ENCODE data around the gene HHIP. TPM values are rescaled to one million over a fixed set of nuclear protein-coding genes. Genes with fewer than 3 reads are reported as not detected.

Gene HHIP
- total RNA-seq, result 33.3 TPM

GRCh38 chr4:144645631-144646522, at the start of gene HHIP:
TSS of gene HHIP (plus strand) at chr4:144646156. CDS start at chr4:144646676, 520 bp downstream.

